Prostate gland (tissue), 2 donors: Measurements from ENCODE around the gene ERCC5. TPM values are rescaled to one million over a fixed set of nuclear protein-coding genes. Genes with fewer than 3 reads are reported as not detected.
A peak's percentile ranks its signal among the peaks of the same experiment; 100 is the strongest.

Source experiments
- DNase-seq: peaks from one replicate; pipeline ENCODE4 v3.0.0-alpha.2; 2019; ENCODE audit warnings: low spot score
- H3K27ac ChIP-seq, 2 donors: fragments of 200-600 bp; sonication (generic); 2 replicates each; pipeline ENCODE4 v1.5.1; 2017 to 2019
- H3K27me3 ChIP-seq: fragments of 200-600 bp; sonication (generic); replicated peaks from 2 replicates; pipeline ENCODE4 v1.5.1; 2019; ENCODE audit not compliant: insufficient read depth
- H3K36me3 ChIP-seq, 2 donors: fragments of 200-600 bp; sonication (generic); 1 replicate in 1 of 2; 2 replicates in 1 of 2; pipeline versions ENCODE4 v1.5.1 to v1.8.1; 2017 to 2019
- H3K4me1 ChIP-seq: fragments of 200-600 bp; sonication (generic); replicated peaks from 2 replicates; pipeline ENCODE4 v1.5.1; 2019
- H3K4me3 ChIP-seq, 2 donors: fragments of 200-600 bp; sonication (generic); 2 replicates each; pipeline ENCODE4 v1.5.1; 2017 to 2019
- H3K9me3 ChIP-seq: fragments of 200-600 bp; sonication (generic); 2 replicates; pipeline ENCODE4 v1.5.1; 2017
- CTCF ChIP-seq, 4 experiments: fragments of 200-600 bp in 2 of 4; fragments of 450-650 bp in 2 of 4; sonication (generic) in 2 of 4; IDR thresholded peaks; 1 replicate in 3 of 4; 2 replicates in 1 of 4; pipeline ENCODE4 v1.5.1; 2016 to 2019; ENCODE audit warnings: antibody characterized with exemption in 4 of 4, mild to moderate bottlenecking in 2 of 4, moderate library complexity in 2 of 4
- POLR2A ChIP-seq: fragments of 450-650 bp; IDR thresholded peaks from one replicate; pipeline ENCODE4 v1.6.1; 2016; ENCODE audit warnings: antibody characterized with exemption, mild to moderate bottlenecking
- POLR2AphosphoS5 ChIP-seq: sonication (generic); formaldehyde crosslinking; IDR thresholded peaks from one replicate; pipeline ENCODE4 v1.6.1; 2017; ENCODE audit warnings: antibody characterized with exemption
- WGBS: methylation state at CpG from one replicate; pipeline ENCODE4 v1.1.5; 2018; 5-methylcytosine and 5-hydroxymethylcytosine counted together
- intact Hi-C: fragments of 100-400 bp; cut with DNase I; formaldehyde crosslinking; loops from one replicate; pipeline ENCODE4 v1.14.2; 2022
- total RNA-seq, 2 donors: library from RNA; depleted of rRNA; stranded (reverse); fragments of >200 nt; gene quantifications; one replicate each; pipeline ENCODE4 v1.1.0, GENCODE V29; 2016

The ERCC5 gene
- total RNA-seq, 2 donors from 2014 or later = 60.9 to 72.7 TPM

- Histone ChIP-seq H3K27me3 (no peaks in the 10 kb centered on the region), H3K27ac (no peak overlapping the region), H3K4me1 (no peaks in the 10 kb centered on the region), H3K9me3 (no peaks in the 10 kb centered on the region), H3K4me3 (no peak overlapping the region), H3K36me3 (no peaks in the 10 kb centered on the region)
- intact Hi-C loops = no loop called here
- DNase-seq = no peak
- WGBS = 96% methylated on average over 4 of the region's 4 CpGs
- TF ChIP-seq POLR2AphosphoS5 (no peak), CTCF (IDR thresholded peaks at IDR 0.05) (no peak), POLR2A (no peak)
Observed at GRCh38 chr13:102907886-102908515, 62.2 kb downstream of the ERCC5 start.

GRCh38 chr13:102909971-102910370 lies 64.1 kb downstream of the ERCC5 start:
- TF ChIP-seq CTCF (IDR thresholded peaks at IDR 0.05) = no peak
- TF ChIP-seq POLR2A = no peak
- TF ChIP-seq POLR2AphosphoS5 = no peak

DNA sequence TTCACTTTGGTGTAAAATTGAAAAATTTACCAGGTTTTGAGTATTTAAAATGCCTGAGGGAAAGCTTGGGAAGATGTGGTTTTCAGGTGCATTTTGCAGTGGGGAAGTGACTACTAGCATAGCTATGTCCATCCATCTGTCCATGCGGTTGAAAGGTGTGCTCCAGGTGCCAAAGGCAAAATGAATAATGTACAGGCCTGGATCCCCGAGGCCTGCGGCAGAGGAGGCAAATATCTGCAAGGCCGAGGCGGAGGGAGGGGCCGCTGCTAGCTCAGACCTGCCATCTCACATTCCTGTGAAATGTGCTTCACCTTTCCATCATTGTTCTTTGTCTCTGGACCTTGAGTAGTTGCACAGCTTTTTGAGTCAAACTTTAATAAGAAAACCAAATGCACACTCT lies 65.5 kb downstream of the ERCC5 start:
- peak; percentile 19 for DNase-seq
- Histone ChIP-seq H3K4me1 (no peaks in the 10 kb centered on the region), H3K27ac (no peak overlapping the region), H3K27me3 (no peaks in the 10 kb centered on the region), H3K36me3 (no peaks in the 10 kb centered on the region), H3K9me3 (no peaks in the 10 kb centered on the region), H3K4me3 (no peak overlapping the region)
- no peak for TF ChIP-seq POLR2A
- WGBS = 43% methylated on average over 6 of the region's 6 CpGs
- intact Hi-C loops = no loop called here

More at GRCh38 chr13:102909971-102910370, 64.1 kb downstream of the ERCC5 start:
- Histone ChIP-seq H3K4me3 (no peak overlapping the region), H3K27ac (no peak overlapping the region), H3K4me1 (no peaks in the 10 kb centered on the region), H3K27me3 (no peaks in the 10 kb centered on the region), H3K9me3 (no peaks in the 10 kb centered on the region), H3K36me3 (no peaks in the 10 kb centered on the region)
- intact Hi-C loops = no loop called here
- no peak for DNase-seq
- WGBS = 86% methylated on average over 3 of the region's 3 CpGs

- no peaks in the 10 kb centered on the region for H3K4me1 ChIP-seq
- DNase-seq = no peak
- no peak overlapping the region for H3K27ac ChIP-seq
- no peaks in the 10 kb centered on the region for H3K27me3 ChIP-seq
- no peak overlapping the region for H3K4me3 ChIP-seq
- H3K9me3 ChIP-seq = no peaks in the 10 kb centered on the region
- no peaks in the 10 kb centered on the region for H3K36me3 ChIP-seq
- intact Hi-C loops = no loop called here
- 89% methylated on average over 3 of the region's 3 CpGs for WGBS
- no peak for TF ChIP-seq POLR2AphosphoS5
- no peak for TF ChIP-seq CTCF (IDR thresholded peaks at IDR 0.05)
- no peak for TF ChIP-seq POLR2A
Observed at GRCh38 chr13:102912599-102912998, 66.8 kb downstream of the ERCC5 start.

DNA sequence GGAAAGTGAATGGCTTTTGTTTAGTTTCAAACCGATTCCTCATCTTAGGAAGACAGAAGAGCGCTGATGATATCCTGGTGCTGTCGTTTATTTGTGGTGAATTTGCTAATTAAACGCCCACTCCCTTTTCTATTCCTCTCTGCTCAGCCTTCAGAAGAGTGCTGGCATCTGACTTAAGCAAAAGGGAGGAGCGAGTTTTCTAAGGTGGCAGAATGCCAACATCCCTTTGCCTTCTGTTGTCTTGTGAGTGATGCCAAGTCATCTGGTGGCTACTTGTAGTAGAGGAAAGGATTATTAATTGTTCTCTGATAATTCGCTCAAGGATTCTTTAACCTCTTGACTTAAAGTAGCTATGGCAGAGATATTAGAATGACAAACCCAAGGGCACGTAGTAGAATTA lies 68.1 kb downstream of the ERCC5 start:
- H3K27ac ChIP-seq = no peak overlapping the region
- intact Hi-C loops = loop anchor here (2.0 kb wide), 1 partner anchor 227 kb away; no protein-coding TSS in a partner anchor
- H3K4me3 ChIP-seq = no peak overlapping the region
- TF ChIP-seq POLR2AphosphoS5 = peak; percentile 9
- no peak for TF ChIP-seq POLR2A
- H3K27me3 ChIP-seq = no peaks in the 10 kb centered on the region
- no peaks in the 10 kb centered on the region for H3K4me1 ChIP-seq
- no peaks in the 10 kb centered on the region for H3K36me3 ChIP-seq
- WGBS = 38% methylated on average over 7 of the region's 7 CpGs
- DNase-seq = peak; percentile 63
- H3K9me3 ChIP-seq = no peaks in the 10 kb centered on the region

- no peaks in the 10 kb centered on the region for H3K27me3 ChIP-seq
- intact Hi-C loops = loop anchor here (2.0 kb wide), 1 partner anchor 226 kb away; no protein-coding TSS in a partner anchor
- no peak for DNase-seq
- no peaks in the 10 kb centered on the region for H3K4me1 ChIP-seq
- H3K9me3 ChIP-seq = no peaks in the 10 kb centered on the region
- 81% methylated on average over 12 of the region's 12 CpGs for WGBS
- TF ChIP-seq POLR2AphosphoS5 (no peak), POLR2A (no peak), CTCF (IDR thresholded peaks at IDR 0.05) (no peak)
- no peaks in the 10 kb centered on the region for H3K36me3 ChIP-seq
- no peak overlapping the region for H3K27ac ChIP-seq
- H3K4me3 ChIP-seq = no peak overlapping the region
Observed at GRCh38 chr13:102914339-102914930, 68.6 kb downstream of the ERCC5 start.
